Left ventricle myocardium superior (tissue), 1 donor: ENCODE results near the gene ACHE. TPM values are rescaled to one million over a fixed set of nuclear protein-coding genes. Genes with fewer than 3 reads are reported as not detected.

Experiments
- ATAC-seq: fragments of 200-7000 bp; cut with Tn5 transposase; one replicate; pipeline ENCODE4 v1.9.1; 2020; ENCODE audit warnings: mild to moderate bottlenecking, moderate library complexity
- DNase-seq: peaks from one replicate; pipeline ENCODE4 v3.0.0-alpha.2; 2020
- intact Hi-C: fragments of 100-400 bp; cut with micrococcal nuclease; formaldehyde crosslinking; loops from one replicate; pipeline ENCODE4 v1.11.0; 2022
- total RNA-seq: library from RNA; stranded (reverse); fragmentation: NEBNext Ultra II Directional; extraction: Animal tissue kit (Norgen Biotek cat#: 25700); gene quantifications from one replicate; pipeline ENCODE4 v1.2.1, GENCODE V29; 2021
- donor health status: DM: no; HTN: yes; CAD: no; lungs with severe emphysema.

Gene ACHE
- total RNA-seq, 1 donor from 2014 or later: 0.40 TPM

DNA sequence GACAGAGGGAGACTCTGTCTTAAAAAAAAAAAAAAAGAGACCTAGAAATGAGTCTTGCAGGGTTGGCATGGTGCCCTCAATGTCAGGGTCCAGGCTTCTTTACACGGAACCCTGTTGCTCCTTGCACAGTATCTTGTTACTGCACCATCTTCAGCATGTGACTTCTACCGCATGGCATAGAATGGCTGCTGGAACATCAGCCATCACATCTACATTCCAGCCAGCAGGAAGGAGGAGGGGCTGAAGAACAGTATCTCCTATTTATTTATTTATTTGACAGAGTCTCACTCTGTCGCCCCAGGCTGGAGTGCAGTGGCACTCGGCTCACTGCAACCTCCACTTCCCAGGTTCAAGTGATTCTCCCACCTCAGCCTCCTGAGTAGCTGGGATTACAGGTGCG lies 3.7 kb upstream of the ACHE start:
- no peak for ATAC-seq
- no peak for DNase-seq
- intact Hi-C loops: loop anchor here (5.0 kb wide), 1 partner anchor 158 kb away; no protein-coding TSS in a partner anchor

DNA sequence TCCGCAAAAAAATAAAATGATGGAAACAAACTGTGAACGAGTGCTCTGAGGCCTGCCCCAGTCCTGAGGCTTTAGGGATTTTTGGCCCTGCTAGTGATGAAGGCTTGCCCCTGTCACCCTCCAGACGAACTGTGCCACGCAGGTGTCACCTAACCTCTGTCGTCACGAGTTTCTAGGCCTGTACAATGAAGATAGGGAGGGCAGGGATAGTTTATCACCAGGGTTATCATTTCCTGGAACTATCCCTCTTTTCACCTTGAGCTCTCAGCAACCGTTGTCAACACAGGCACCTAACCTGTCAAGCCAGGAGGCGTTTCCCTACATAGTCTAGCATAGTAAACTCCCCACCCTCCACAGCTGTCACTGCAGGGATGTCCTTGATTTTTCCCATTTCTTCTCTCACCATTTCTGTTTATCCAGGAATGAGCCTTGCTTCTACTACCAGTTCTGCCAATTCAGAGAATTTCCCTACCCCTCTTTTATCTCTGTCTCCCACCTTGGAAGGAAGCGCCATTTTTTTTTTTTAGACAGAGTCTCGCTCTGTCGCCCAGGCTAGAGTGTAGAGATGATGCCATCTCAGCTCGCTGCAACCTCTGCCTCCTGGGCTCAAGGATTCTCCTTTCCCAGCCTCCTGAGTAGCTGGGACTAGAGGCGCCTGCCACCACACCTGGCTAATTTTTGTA lies 2.2 kb upstream of the ACHE start:
- intact Hi-C loops: loop anchor here (5.0 kb wide), 1 partner anchor 159 kb away; no protein-coding TSS in a partner anchor
- ATAC-seq (no peak), DNase-seq (no peak)

DNA sequence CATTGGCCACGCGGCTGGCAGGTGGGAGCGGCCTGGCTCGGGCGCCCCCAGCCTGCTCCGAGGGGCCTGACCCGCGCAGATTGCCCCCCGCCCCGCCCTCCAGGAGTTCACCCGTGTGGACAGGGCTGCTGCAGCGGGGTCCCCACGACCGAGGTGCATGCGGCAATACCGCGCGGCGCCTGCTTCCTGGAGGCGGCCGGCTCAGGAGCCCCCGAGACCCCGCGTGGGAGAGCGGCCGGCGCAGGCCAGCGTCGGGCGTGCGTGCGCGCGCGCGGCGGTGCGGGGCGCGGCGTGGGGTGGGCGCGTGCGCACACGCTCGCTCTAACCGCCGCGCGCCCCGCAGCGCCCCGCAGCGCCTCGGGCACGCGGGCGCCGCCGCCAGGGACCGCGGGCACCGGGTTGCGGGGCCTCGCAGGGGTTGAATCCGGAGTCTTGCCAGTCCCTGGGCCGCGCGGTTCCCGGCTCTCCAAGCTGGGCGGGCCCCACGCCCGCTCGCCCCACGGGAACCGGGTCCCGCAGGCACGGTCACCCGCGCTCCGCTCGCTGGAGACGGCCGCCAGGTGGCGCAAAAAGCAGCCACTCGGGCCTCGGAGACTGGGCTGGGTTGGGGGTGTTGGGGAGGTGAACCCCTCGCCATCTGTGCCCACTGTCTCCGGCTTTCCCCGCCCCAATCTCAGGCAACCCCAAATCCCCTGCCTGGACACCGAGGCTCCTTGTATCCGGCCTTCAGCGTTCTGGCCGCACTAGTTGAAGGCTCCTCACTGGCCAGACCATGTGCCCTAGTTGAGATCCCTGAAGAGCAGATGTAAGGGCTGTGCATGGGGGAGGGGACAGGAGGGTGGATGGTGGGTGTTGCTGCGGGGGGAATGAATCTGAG lies 1.3 kb upstream of the ACHE start:
- intact Hi-C loops: loop anchor here (5.0 kb wide), 1 partner anchor 160 kb away; no protein-coding TSS in a partner anchor

DNA sequence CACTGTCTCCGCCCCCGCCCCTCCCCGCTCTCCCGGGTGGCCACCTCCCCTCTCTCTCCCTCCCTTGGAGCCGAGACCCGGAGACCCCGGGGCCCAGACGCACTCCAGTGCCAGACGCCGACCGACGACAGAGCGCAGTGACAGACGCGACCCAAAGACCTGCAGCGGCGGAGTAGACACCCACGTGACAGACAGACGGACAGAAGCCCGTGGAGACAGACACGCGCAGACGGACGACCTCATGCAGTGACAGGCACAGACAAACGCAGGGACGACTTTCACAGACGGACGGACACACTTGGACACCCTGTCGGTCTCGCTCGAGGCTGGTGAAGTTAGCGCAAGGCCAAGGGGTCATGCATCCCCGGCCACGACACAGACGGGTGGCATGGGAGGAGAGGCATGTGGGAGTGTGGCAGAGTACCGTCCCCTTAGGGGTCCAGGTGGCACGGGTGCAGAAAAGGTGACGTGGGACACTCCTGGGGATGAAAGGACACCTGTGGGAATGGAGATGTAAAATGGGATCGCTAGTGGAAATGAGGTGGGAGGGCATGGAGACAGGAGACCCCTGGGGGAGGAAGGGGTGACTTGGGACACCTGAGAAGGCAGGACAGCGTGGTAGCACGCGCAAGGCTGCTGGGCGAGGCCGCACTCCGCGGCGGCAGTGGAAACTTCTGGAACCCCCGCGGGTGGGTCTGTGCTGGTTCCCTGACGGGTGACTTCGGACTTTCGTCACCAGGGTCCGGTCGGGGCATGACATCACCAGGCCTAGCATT lies 456 bp upstream of the ACHE start:
- ATAC-seq (peak; percentile 9), DNase-seq (peak; percentile 50)

More for the DNA sequence above, 1.3 kb upstream of the ACHE start:
- DNase-seq (peak; percentile 75), ATAC-seq (peak; percentile 40)

DNA sequence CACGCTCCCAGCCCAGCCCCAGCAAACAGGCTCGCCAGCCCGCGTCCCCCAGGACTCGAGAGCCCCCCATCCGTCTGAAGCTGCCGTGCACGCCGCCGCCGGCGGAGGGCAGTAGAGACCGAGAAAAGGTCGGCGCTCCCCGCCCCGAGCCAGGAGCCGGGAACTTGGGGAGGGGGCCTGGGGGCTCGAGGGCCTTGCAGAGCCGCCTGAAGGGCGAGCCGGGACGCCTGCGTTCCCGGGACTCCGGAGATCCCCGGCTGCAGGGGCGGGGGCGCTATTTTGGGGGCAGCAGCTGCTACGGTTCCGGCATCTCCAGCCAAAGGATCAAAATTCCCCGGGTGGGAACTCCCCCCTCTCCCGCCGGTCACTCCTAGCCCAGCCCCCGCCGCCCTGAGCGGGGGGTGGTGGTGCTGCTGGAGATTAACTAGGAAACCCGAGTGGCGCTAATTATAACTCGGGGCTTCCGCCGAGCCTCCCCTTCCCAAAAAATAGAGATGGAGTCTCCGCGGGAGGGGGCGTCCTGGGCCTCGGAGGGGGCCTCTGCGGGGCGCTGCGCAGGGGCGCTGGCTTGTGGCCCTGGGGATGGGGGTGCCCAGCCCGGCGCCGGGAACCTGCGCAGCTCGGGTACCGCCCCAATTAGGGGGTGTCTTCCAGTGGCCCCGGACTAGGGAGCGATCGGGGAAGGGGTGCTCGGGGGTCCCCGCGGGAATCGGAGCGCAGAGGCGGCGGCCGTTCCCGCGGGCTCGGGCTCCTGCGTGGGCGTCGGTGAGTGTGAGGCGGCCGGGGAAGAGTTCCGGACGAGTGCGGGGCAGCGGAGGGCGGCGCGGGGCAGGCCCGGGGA lies 608 bp downstream of the ACHE start:
- ATAC-seq (peak; percentile 4), DNase-seq (peak; percentile 73)
- intact Hi-C loops: loop anchor here (5.0 kb wide), 1 partner anchor 162 kb away; no protein-coding TSS in a partner anchor

More for the DNA sequence above, 456 bp upstream of the ACHE start:
- intact Hi-C loops: loop anchor here (5.0 kb wide), 1 partner anchor 161 kb away; no protein-coding TSS in a partner anchor

DNA sequence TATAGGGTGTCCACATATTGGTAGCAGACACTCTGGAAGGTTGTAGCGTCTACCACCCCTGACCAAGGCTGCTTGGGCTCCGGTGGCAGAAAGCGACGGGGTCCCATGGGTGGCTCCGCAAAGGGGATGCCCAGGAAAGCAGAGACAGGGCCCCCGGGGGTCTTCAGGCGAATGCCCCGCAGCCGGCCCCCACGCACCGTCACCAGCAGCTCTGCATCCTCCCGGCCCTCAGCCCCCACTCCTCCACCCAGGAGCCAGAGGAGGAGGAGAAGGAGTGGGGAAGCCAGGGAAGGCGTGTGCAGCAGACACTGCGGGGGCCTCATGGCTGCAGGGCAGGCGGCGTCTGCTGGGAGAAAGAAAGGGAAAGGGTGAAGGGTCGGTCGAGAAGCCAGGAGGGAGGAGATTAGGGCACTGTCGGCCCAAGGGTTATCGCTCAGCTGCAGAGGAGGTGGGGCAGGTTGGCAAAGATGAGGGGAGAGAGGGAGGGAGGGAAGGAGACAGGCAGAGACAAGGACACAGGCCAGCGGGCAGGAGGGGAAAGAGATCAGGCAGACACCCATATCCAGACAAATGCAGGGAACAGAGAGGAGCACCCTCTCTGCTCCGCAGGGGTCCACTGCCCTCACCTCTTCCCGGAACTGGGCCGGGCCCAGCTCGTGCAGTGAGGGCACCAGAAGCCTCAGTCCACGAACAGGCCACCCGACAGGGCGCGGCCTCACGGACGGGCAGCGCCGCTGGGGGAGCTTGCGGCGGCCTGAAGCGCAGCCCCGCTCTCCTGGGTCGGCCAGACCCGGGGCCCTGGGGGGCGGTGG lies 1.6 kb downstream of the ACHE start:
- intact Hi-C loops: no loop called here
- no peak for ATAC-seq
- DNase-seq: no peak

DNA sequence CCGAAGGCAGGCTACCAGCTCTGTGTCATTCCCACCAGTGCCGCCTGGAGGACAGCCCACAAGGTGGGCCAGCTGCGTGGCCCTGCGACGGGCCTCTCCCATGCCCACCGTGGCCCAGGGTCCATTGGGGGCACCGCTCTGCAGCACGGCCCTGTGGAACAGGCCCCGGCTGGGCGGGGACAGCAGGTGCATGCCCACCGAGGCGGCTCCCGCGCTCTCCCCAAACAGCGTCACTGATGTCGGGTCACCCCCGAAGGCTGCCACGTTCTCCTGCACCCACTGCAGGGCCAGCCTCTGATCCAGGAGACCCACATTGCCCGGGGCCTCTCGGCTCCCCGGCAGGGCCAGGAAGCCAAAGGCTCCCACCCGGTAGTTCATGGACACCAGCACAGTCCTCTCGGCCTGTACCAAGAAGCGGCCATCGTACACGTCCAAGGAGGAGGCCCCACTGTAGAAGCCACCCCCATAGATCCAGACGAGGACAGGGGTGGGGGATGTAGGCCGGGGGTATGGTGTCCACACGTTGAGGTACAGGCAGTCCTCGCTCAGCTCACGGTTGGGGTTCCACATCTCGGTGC lies 2.3 kb downstream of the ACHE start:
- no peak for ATAC-seq
- intact Hi-C loops: no loop called here
- no peak for DNase-seq

DNA sequence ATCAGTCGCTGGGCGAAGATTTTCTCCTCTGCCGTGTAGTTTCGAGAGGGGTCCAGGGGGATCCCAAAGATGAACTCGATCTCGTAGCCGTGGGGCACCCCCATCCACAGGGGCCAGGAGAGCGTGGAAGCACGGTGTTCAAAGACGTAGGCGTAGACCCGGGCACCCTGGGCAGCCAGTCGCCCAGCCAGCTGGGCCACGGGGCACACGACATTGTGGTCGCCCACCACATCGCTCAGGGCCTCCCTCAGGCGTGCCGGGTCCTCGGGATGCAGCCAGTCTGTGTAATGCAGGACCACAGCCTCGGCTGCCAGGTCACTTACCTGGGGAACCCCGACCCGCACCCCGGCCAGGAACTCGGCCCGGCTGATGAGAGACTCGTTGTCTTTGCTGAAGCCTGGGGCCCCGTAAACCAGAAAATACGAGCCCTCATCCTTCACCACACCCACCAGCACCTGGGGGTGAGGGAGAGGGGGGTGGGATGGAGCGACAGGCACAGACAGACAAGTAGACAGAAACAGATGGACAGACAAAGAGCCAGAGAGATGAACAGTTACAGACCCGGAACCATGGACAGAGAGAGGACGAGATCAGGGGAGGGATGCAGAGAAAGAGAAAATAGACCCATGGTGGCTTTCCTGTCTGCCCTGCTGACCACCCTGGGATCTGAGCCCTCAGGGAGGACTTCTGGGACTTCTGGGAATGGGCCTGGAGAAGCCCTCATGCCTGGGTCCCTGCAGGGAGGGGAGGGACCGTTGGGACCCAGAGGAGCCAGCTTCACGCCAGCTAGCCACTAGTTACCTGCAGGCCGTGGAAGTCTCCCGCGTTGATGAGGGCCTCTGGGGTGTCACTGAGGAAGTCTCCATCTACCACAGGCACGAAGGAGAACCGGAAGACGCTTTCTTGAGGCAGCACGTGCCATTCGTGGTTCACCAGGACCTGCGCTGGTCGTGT lies 3.0 kb downstream of the ACHE start:
- intact Hi-C loops: no loop called here
- no peak for ATAC-seq
- no peak for DNase-seq

DNA sequence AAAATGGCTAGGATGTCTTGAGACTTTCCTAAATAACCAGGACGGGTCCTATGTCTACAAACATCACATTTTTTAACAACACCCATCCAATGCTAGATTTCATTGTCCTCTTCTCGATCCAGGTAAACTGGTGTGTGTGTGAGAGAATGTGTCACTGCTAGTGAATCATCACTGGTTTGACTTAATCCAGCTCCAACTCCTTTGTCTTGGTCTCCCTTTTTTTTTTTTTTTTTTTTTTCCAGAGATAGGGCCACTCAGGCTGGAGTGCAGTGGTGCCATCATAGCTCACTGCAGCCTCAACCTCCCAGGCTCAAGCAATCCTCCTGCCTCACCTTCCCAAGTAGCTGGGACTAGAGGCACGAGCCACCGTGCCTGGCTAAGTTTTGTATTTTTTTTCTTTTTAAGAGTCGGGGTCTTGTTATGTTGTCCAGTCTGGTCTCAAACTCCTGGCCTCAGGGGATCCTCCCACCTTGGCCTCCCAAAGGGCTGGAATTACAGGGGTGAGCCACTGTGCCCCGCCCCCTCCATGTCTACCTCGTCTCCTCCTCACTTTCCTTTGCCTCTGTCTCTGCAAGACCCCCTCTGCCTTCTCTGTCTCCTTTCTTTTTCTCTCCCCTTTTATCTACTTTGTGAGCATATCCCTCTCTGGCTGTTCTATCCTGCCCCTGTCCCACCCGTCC lies 4.0 kb downstream of the ACHE start:
- intact Hi-C loops: no loop called here
- ATAC-seq: no peak
- DNase-seq: no peak

DNA sequence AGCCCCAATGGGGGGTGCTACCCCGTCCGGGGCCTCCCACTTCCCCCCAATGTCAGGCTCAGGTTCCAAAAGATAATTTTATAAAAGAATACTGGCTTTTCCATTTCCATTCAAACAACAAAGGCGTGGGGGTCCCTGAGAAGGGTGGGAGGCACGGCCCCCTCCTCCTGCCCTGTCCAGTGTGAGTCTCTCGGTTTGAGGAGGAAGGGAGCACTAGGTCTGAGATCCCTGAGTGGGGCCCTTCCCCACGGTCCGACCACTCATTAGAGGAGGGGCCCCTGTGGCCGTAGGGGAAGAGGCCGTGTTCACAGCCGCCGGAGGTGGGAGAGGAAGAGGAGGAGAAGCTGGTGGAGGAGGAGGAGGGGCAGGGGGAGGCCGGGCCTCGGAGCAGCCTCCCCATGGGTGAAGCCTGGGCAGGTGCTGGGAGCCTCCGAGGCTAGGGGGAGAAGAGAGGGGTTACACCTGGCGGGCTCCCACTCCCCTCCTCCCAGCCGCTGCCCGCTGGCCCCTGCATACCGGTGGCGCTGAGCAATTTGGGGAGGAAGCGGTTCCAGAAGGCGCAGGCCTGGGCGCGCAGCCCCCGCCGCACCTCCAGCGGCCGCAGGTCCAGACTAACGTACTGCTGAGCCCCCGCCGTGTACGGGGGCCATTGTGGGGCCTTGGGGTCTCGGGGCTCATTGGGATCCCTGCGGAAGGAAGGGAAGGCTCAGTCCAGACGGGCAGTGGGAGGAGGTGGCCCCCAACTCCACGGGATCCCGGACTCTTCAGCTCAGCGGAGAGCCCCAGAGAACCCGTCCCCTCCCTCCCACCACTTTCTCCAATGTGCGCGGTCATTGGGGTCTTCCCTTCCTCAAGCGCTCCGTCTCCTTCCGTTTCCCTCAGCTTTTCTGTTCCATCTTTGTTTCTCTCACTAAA lies 4.8 kb downstream of the ACHE start:
- DNase-seq (no peak), ATAC-seq (no peak)
- intact Hi-C loops: no loop called here

DNA sequence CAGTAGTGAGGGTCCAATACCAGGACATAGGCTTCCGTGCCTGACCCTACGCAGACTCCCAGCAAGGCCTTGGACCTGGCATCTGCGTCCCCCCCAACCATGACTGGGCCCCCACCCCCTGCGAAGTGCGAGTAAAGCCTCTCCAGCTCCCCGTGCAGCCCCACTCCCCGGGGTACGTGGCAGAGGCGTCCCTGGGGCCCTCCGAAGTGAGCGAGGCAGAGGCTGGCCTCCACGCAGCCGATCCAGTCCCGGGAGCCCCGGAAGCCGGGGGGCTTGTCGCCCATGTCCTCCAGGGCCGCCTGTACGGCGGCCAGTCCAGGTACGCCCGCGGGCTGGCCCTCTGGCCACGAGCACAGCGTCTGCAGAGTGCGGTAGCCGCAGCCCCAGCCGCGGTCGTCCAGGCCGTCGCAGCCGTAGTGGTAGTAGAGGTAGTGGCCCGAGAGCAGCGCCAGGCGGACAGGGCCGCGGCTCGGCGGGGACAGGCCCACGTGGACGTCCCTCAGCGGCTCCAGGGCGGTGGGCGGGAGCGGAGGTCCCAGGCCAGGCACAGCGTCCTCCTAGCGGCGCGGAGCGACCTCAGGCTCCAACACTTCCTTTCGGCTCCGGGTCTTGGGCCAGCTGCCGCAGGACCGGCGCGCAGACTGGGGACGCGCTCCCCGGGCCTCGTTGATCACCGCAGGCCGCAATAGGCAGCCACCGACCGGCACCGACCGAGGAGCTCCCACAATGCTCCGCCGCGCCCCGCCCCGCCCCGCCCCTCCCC lies 6.5 kb downstream of the ACHE start, which contains the start of gene UFSP1:
Gene UFSP1, minus strand, starts transcription at position 728 of the 763 bp plus-strand sequence. Its CDS starts 444 bp downstream, at position 284.
- DNase-seq: no peak
- ATAC-seq: peak; percentile 63
- intact Hi-C loops: no loop called here

DNA sequence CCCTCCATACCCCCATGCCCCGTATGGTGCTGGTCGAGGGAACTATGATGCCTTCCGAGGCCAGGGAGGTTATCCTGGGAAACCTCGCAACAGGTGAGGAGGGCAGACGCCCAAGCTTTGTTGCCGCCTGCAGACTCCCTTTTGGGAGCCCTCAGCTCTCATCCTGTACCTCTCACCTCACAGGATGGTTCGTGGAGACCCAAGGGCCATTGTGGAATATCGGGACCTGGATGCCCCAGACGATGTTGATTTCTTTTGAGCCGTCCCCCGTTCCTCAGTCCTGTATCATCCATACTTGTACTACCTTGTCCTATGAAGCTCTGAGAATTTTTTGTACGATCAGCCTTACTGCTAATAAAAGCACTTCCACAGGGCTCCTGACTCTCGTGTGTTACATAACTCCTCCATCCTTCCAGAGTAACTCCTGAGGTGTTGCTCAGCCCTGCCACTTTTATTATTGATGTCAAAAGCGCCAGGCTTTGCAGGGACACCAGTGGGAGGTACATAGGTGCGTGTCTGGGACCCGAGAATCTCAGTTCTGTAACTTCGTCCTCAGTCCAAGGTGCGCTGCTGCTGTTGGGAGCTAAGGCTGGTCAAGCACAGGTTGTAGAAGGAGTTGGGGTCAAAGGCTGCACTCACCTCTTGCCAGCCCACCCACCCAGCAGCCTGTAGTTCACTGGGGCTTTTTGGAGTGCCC lies 7.2 kb downstream of the ACHE start:
- no peak for ATAC-seq
- no peak for DNase-seq
- intact Hi-C loops: no loop called here

DNA sequence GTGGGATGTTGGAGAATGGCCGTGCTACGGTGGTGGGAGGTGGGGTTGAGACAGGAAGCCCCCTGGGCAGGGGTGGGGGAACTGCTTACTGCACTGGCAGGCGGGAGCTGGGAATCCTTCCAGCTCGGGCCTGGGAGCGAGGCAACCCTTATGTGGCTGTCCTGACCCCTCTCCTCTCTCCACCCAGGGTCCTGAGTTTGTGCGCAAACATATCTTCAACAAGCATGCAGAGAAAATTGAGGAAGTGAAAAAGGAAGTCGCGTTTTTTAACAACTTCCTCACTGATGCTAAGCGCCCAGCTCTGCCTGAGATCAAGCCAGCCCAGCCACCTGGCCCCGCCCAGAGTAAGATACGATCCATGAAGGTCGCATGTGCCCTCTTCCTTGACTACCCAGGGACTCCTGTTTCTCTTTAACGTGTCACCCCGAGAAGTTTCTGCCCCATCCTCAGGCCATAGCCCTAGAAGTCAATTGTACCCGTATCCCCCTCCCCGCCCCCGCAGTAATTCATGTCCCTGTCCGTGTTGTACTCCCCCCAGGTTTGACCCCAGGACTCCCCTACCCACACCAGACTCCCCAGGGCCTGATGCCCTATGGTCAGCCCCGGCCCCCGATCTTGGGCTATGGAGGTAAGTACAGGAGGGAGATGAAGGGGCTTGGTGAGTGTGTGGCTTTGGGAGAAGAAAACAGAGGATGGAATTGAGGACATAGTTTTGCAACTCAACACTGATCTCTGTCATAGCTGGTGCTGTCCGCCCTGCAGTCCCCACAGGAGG lies 8.0 kb downstream of the ACHE start:
- ATAC-seq (no peak), DNase-seq (no peak)
- intact Hi-C loops: no loop called here
